Endothelial cell of umbilical vein (primary cell): ENCODE measurements around the gene CROCC. TPM values are rescaled to one million over a fixed set of nuclear protein-coding genes. Genes with fewer than 3 reads are reported as not detected.

Source experiments
- BruUV-seq: library from RNA; stranded (reverse); fragments of 400-500 nt; replicated peaks from 2 replicates; lab custom pipeline; 2021; lab: Mats Ljungman, UMichigan
- CTCF ChIA-PET: fragments of 300-600, 350-600 bp; sonication (Branson Sonifier 250); formaldehyde crosslinking; loops from one replicate; lab custom pipeline; 2021; ENCODE audit warnings: antibody characterized with exemption, inconsistent platforms; lab: Charles Lee
- POLR2A ChIA-PET: fragments of 300-600, 350-600 bp; sonication (Branson Sonifier 250); formaldehyde crosslinking; loops from one replicate; lab custom pipeline; 2021; ENCODE audit warnings: antibody characterized with exemption, inconsistent platforms; lab: Charles Lee
- DNase-seq: peaks from one replicate; pipeline ENCODE4 v3.0.0-alpha.2; 2011; ENCODE audit warnings: low read depth, low spot score
- FAIRE-seq: peaks from 2 replicates; lab custom pipeline; 2011; peaks lifted over from hg19 to GRCh38; lab: Jason Lieb, UNC
- H2AFZ ChIP-seq: 2 replicates; pipeline ENCODE4 v1.6.0; 2012; ENCODE audit warnings: low read depth, low read length, control low read depth, inconsistent platforms
- H3K27ac ChIP-seq: 2 replicates; pipeline ENCODE4 v1.5.1; 2011; ENCODE audit warnings: low read depth, mild to moderate bottlenecking, control low read depth, low read length, moderate library complexity; ENCODE audit not compliant: insufficient read depth
- H3K27me3 ChIP-seq, 2 experiments: 2 replicates each; pipeline versions ENCODE4 v1.6.0 to v1.6.1; 2011; ENCODE audit warnings: low read length in 2 of 2, mixed read lengths in 1 of 2; ENCODE audit not compliant: control insufficient read depth in 2 of 2, insufficient read depth in 2 of 2
- H3K36me3 ChIP-seq, 2 experiments: 2 replicates in 1 of 2; 3 replicates in 1 of 2; pipeline ENCODE4 v1.5.1; 2011; ENCODE audit warnings: low read length in 2 of 2, mild to moderate bottlenecking in 1 of 2, moderate library complexity in 1 of 2; ENCODE audit not compliant: control insufficient read depth in 2 of 2, insufficient read depth in 2 of 2; ENCODE audit errors: extremely low read depth in 1 of 2
- H3K4me1 ChIP-seq: 3 replicates; pipeline ENCODE4 v1.5.1; 2011; ENCODE audit warnings: mild to moderate bottlenecking, low read length; ENCODE audit not compliant: control insufficient read depth, insufficient read depth; ENCODE audit errors: extremely low read depth
- H3K4me2 ChIP-seq: 2 replicates; pipeline ENCODE4 v1.6.1; 2011; ENCODE audit warnings: low read length, control low read depth, mixed read lengths; ENCODE audit not compliant: insufficient read depth
- H3K4me3 ChIP-seq, 3 experiments: fragments of 200-600 bp in 1 of 3; sonication (generic), shearing (Covaris generic) in 1 of 3; replicated peaks in 1 of 3; 2 replicates each; pipeline ENCODE4 v1.5.1; 2011 to 2016; ENCODE audit warnings: control low read depth in 3 of 3, low read length in 3 of 3, mild to moderate bottlenecking in 2 of 3, inconsistent platforms in 1 of 3, low read depth in 1 of 3, moderate library complexity in 1 of 3; ENCODE audit not compliant: insufficient read depth in 1 of 3
- H3K79me2 ChIP-seq: 2 replicates; pipeline ENCODE4 v1.6.0; 2012; ENCODE audit warnings: low read length, inconsistent platforms; ENCODE audit not compliant: control insufficient read depth, insufficient read depth
- H3K9ac ChIP-seq: replicated peaks from 2 replicates; pipeline ENCODE3; 2011; ENCODE audit warnings: low read length, control low read depth; ENCODE audit not compliant: insufficient read depth; ENCODE audit errors: extremely low read depth
- H3K9me1 ChIP-seq: replicated peaks from 3 replicates; pipeline ENCODE4 v1.6.0; 2011; ENCODE audit warnings: mild to moderate bottlenecking, low read length; ENCODE audit not compliant: control insufficient read depth, insufficient read depth; ENCODE audit errors: extremely low read depth
- H3K9me3 ChIP-seq: replicated peaks from 2 replicates; pipeline ENCODE4 v1.5.1; 2012; ENCODE audit warnings: low read length, inconsistent platforms; ENCODE audit not compliant: control insufficient read depth, insufficient read depth
- H4K20me1 ChIP-seq: replicated peaks from 2 replicates; pipeline ENCODE3; 2011; ENCODE audit warnings: mild to moderate bottlenecking, low read length; ENCODE audit not compliant: control insufficient read depth, insufficient read depth; ENCODE audit errors: extremely low read depth
- FOS ChIP-seq: IDR thresholded peaks from 2 replicates; pipeline ENCODE4 v1.6.1; 2011; ENCODE audit warnings: mild to moderate bottlenecking, low read length, moderate library complexity, borderline replicate concordance; ENCODE audit not compliant: insufficient read depth
- GATA2 ChIP-seq: IDR thresholded peaks from 2 replicates; pipeline ENCODE4 v1.7.0; 2011; ENCODE audit warnings: low read depth, mild to moderate bottlenecking, moderate library complexity, mixed read lengths, low read length; ENCODE audit not compliant: insufficient read length, insufficient read depth
- JUN ChIP-seq: IDR thresholded peaks from 2 replicates; pipeline ENCODE4 v1.6.1; 2011; ENCODE audit warnings: borderline replicate concordance, low read depth; ENCODE audit not compliant: insufficient read length, insufficient read depth
- MAX ChIP-seq: IDR thresholded peaks from 2 replicates; pipeline ENCODE4 v1.6.1; 2011; ENCODE audit not compliant: insufficient read depth, insufficient read length
- POLR2A ChIP-seq: IDR thresholded peaks from 2 replicates; pipeline ENCODE4 v1.6.1; 2012; ENCODE audit warnings: low read depth, mild to moderate bottlenecking, control low read depth, low read length
- dilution Hi-C: fragments of 300-500 bp; cut with MboI; formaldehyde crosslinking; loops from one replicate; pipeline ENCODE4 v1.15.0; 2019; ENCODE audit warnings: low sequenced_read_pairs; ENCODE audit not compliant: extremely low pct_ligation_motif_present
- intact Hi-C: fragments of 100-400 bp; cut with micrococcal nuclease; formaldehyde crosslinking; loops from one replicate; pipeline ENCODE4 v1.10.0; 2022
- polyA plus RNA-seq, 4 experiments: library from polyadenylated mRNA; depleted of rRNA in 3 of 4; stranded (reverse) in 3 of 4; unstranded in 1 of 4; fragments of >200 nt; gene quantifications; 2 replicates each; pipeline versions ENCODE4 v1.2.1 to v1.2.3, GENCODE V29; 2011 to 2012; ENCODE audit warnings: missing spikeins in 1 of 4
- total RNA-seq: library from RNA; stranded (reverse); gene quantifications from 2 replicates; pipeline ENCODE4 v1.2.3, GENCODE V29; 2021

CROCC gene
- total and polyA plus RNA-seq, 2 donors (not counting 3 experiments of a cell fraction or from before 2014, with no cell fraction given): 18.3 to 35.5 TPM

- DNase-seq (peak; percentile 70), FAIRE-seq (peak; percentile 99)
- Histone ChIP-seq H3K9me1 (no peaks in the 10 kb centered on the region), H3K4me2 (no peak overlapping the region), H3K36me3 (peaks cover 13 to 14% of the 10 kb centered on the region in 2 experiments), H3K4me3 (no peak overlapping the region), H4K20me1 (no peaks in the 10 kb centered on the region), H3K27ac (no peak overlapping the region), H3K9me3 (no peaks in the 10 kb centered on the region), H3K79me2 (no peaks in the 10 kb centered on the region), H3K9ac (no peak overlapping the region), H2AFZ (no peak overlapping the region), H3K4me1 (peaks cover 7% of the 10 kb centered on the region), H3K27me3 (no peaks in the 10 kb centered on the region)
- no TSS peak for BruUV-seq
- dilution Hi-C loops: no loop called here
- POLR2A ChIA-PET: interaction anchor here (0.7 kb wide), 1 partner anchor 69 kb away, joined by 5 read pairs; no protein-coding TSS in a partner anchor
- TF ChIP-seq GATA2: no peak
- no peak for TF ChIP-seq MAX
- TF ChIP-seq JUN: peak; percentile 54
- peak; percentile 63 for TF ChIP-seq FOS
- intact Hi-C loops: loop anchor here (1.0 kb wide), 1 partner anchor 12 kb away; no protein-coding TSS in a partner anchor
- CTCF ChIA-PET: interaction anchor here (0.6 to 1.8 kb wide), 6 partner anchors 15 to 65 kb away, joined by 3 to 5 read pairs (median 3); no protein-coding TSS in a partner anchor
Observed at GRCh38 chr1:17016317-17016661, 94.6 kb downstream of the CROCC start.

GRCh38 chr1:17017435-17017834 lies 95.7 kb downstream of the CROCC start:
- Histone ChIP-seq H3K4me1 (peaks cover 6% of the 10 kb centered on the region), H3K4me2 (no peak overlapping the region), H3K79me2 (no peaks in the 10 kb centered on the region), H3K9me3 (no peaks in the 10 kb centered on the region), H3K9ac (no peak overlapping the region), H3K36me3 (peaks cover 14 to 22% of the 10 kb centered on the region in 2 experiments), H3K4me3 (no peak overlapping the region), H4K20me1 (no peaks in the 10 kb centered on the region), H2AFZ (no peak overlapping the region), H3K27me3 (no peaks in the 10 kb centered on the region), H3K27ac (no peak overlapping the region), H3K9me1 (no peaks in the 10 kb centered on the region)
- POLR2A ChIA-PET: no interaction called here
- TF ChIP-seq POLR2A (no peak), FOS (no peak)
- CTCF ChIA-PET: interaction anchor here (0.8 to 2.3 kb wide), 5 partner anchors 20 to 397 kb away, joined by 3 to 6 read pairs (median 5); no protein-coding TSS in a partner anchor
- dilution Hi-C loops (no loop called here), intact Hi-C loops (no loop called here)
- FAIRE-seq (no peak), DNase-seq (no peak)
- BruUV-seq: no TSS peak
